ENCODE results near the gene NR5A2.

DNA sequence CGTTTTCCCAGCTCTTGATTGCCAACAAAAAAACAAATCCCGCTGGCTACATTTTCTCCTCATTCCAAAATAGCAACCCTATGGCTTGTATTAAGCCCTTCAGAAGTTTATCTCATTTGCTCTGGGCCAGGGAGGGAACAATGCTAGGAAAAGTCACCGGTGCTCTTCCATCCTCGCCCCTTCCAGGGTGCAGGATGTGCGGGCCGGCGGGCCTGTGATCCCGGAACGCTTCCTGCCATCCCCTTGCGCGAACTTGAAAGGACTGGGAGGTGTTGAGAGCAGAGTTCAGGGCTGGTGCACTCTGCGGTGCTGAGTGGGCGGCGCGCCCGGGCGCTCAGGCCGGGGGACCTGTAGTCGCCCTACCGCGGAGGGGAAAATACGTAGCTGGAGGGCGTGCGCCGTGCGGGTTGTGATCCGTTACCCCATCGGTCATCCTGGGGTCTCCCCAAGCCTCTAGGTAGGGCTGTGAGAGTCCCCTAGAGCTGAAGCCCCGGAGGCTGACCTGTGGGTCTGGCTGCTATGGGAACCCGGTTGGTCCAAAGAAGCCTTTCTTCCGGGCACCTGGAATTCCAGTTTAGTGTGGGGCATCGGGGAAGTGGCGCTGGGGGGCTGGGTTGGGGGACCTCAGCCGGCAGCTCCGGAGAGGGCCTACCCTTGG lies 13.1 kb downstream of the NR5A2 start:
- TF ChIP-seq, protein P1, sequence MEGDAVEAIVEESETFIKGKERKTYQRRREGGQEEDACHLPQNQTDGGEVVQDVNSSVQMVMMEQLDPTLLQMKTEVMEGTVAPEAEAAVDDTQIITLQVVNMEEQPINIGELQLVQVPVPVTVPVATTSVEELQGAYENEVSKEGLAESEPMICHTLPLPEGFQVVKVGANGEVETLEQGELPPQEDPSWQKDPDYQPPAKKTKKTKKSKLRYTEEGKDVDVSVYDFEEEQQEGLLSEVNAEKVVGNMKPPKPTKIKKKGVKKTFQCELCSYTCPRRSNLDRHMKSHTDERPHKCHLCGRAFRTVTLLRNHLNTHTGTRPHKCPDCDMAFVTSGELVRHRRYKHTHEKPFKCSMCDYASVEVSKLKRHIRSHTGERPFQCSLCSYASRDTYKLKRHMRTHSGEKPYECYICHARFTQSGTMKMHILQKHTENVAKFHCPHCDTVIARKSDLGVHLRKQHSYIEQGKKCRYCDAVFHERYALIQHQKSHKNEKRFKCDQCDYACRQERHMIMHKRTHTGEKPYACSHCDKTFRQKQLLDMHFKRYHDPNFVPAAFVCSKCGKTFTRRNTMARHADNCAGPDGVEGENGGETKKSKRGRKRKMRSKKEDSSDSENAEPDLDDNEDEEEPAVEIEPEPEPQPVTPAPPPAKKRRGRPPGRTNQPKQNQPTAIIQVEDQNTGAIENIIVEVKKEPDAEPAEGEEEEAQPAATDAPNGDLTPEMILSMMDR (IDR thresholded peaks at IDR 0.05): no peak
- TF ChIP-seq POLR2A (IDR thresholded peaks at IDR 0.05): no peak
